ENCODE data around the gene SLC13A3. TPM values are rescaled to one million over a fixed set of nuclear protein-coding genes. Genes with fewer than 3 reads are reported as not detected.
A peak's percentile ranks its signal among the peaks of the same experiment; 100 is the strongest.

The SLC13A3 gene
- total RNA-seq, 1 experiment from 2014 or later = 0.17 TPM

DNA sequence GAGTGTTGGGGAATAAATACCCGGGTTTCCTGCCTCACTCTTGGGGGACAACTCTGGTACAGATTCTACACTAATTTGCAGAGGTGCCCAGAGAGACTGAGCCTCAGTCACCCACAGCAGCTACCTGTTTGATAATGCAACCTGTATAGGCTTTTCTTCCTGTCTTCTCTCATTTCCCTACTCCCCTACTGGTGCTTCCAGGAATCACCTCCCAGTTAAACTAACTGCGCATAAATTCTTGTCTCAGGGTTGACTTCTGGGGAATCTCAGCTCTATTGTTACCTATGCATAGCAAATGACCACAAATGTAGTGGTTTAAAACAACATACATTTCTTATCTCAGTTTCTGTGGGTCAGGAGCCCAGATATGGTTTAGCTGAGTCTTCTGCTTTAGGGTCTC, 112.1 kb downstream of the SLC13A3 start:
- DNase-seq (ENCODE audit: low read depth) = no peak

DNA sequence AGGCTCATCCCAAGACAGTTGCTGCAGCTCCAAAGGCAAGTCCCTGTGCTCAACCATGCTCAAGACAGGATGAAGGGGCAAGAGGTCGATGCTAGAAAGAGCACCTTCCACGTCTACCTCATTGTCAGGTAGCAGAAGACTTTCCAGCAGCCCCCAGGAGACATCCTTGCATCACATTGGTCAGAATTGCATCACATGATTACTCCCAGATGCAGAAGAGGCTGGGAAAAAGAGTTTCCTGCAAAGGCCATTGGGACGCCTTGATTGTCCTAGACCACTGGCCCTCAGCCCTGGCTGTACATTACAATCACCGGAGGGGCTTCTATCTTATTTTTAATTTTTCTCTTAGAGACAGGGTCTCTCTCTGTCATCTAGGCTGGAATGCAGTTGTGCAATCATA, 120.6 kb downstream of the SLC13A3 start:
- DNase-seq (ENCODE audit: low read depth) = no peak

DNA sequence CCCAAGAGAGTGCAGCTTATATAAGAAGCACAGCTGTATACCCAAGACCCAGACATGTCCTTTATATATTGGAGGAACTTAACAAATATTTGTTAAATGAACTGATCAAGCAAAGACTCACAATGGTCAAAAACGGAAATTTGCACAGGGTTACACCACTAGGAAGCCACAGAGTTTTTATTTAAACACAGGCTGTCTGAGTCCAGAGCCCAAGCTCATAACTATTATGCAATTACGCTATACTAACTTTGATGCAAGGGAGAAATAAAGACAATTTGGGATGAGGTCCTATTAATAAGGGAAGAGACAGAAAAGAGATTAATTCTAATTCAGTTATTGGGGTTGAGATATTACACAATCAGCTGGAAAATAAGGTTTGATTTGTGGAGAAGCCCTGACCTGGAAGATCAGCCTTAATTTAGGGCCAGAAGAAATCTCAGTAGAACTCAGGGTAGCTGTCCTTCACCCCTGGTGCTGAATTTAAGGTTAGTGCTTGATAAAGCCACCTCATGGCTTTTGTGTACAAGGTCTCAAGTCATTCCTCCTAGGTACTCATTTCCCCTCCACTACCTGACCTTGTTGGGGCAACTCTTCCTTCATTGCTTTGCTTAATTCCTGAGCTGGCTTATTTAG, 127.4 kb downstream of the SLC13A3 start:
- peak; percentile 12 for DNase-seq (ENCODE audit: low read depth)

DNA sequence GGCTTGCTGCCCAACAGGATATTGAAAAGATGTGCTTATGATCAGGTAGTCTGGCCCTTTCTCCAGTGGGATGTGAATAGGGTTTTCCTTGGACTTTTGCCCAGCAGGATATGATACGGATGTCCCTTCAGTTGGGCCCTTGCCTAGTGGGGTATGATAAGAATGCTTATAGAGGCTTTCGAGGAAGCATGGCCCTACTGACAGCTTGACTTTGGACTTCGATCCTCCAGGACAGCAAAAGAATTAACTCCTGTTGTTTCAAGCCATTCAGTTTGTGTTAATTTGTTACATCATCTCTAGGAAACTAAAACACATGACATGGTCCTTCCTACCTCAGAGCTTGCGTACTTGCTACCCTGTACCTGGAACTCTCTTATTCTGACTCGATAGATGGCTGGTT, 128.2 kb downstream of the SLC13A3 start:
- no peak for DNase-seq (ENCODE audit: low read depth)

DNA sequence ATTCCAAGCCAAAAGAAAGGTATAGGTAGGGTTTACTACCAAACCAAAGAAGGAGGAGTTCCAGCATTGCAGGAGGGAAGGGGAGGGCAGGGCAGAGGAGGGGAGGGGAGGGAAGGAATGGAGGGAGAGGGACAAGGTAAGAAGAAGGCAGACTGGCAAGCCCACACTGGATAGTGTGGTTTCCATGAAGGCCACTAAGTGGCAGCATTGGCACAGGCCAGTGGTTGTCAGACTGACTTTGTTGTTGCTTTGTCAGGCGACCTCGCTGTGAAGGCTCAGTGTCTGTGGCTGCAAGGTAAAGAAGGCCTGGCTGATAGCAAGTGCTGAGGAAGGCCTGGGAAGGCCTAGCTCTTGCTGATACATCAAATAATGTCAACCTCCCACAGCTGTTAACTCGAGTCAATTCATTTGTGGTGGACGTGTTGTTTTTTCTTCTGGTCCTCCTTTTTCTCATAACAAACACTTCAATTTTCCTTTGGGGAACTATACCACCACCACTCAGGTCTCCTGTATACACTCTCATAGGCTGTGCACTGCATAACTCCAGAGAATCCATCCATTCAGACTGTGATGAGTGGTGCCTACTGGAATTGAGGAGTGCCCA, 130.2 kb downstream of the SLC13A3 start:
- peak; percentile 30 for DNase-seq (ENCODE audit: low read depth)

DNA sequence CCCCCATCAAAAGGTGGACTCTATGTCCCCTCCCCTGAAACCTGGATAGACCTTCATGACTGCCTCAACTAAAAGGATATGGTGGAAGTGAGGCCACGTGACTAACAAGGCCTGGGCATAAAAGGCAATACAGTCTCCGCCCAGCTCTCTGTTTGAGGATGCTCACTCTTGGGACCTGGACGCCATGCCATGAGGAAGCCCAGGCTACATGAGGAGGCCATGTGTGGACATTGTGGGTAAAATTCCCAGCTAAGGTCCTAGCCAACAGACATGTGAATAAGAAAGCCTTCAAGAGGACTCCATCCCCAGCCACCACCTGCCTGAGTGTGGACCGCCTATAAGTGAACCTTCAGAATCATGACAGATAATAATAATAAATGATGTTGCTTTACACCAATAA, 130.7 kb downstream of the SLC13A3 start:
- DNase-seq (ENCODE audit: low read depth) = no peak

DNA sequence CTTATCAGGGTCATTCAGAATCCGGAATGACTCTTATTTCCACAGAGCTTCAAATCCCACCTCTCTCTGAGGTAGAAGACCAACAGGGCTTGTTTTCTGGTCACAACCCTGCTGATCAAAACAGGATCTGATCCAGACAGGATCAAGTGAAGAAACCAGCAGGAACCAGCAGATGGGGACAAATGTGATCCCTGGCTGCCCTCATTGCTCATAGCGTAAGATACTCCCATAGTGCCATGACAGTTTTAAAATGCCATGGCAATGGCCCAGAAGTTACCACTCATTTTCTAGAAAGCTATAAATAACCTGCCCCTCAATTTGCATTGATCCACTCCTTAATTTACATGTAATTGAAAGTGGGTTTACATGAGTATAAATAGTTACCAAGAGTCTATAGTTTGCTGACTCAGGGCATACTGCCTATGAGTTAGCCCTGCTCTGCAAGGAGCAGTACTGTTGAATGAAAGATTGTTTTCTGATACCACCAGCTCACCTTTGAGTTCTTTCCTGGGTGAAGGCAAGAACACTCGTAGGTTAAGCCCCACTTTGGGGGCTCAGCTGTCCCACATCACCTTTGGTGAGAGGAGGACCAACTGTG, 131.7 kb downstream of the SLC13A3 start:
- DNase-seq (ENCODE audit: low read depth) = no peak

DNA sequence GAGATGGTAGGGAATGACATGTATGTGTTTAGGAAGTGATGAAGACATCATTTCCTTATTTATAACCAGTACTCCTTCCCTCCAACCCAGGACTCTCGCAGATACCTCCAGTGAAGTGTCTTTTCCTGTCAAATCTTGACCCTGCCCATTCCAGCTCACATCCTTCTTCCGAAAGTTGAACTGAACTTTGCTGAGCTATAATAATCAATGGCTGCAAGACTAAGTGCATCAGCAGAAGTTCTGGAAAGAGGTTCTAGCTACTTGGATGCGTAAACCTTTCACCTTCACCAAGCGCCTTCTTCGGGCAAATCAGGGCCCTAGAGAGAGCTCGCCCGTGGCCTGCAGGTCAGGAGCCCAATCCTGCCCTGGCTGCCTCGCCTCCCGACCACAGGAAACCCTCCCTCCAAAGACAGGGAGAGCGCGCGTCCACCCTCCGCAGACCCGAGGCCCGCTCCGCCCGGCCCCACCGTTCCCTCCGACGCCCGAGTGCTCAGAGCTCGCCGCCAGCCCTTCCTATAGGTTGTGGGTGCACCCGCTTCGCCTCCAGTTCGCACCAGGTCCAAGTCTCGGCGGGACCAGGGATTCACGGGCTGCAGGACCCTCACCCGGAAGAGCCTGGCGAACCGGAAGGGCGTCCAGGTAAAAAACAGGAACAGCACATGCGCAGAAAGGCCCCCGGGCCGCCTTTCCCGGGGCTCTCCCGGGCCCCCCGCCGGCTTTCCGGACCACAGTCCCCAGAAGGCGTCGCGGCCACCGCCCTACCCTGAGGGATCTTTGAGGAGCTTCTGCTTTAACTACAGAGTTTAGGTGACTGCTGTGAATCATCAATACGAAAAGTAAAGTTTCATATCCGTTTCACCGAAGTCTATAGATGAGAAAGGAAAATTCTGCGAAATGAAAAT, 138.1 kb downstream of the SLC13A3 start, which contains the start of gene ZNF334:
Gene ZNF334 (minus strand): TSS at position 617 of the 902 bp plus-strand sequence. CDS start 1,457 bp downstream, outside the sequence.
- DNase-seq (ENCODE audit: low read depth) = no peak

DNA sequence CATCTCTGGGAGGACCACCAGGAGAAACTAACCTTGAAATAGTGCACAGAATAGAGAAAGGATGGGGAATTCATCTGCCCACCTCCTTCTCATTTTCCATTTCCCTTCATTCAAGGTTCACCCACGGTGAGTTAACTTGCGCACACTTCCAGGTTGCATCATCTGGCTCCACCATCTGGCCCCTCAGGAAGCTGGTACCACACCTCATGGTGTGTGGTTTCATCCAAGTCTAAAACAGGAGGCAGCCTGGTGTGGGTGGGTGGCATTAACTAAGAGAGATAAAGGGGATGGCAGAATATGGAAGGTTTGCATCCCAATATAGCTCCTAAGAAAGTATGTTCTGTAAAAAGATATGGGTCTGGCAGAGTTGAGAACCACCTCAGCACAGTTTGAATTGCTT, 141.7 kb downstream of the SLC13A3 start:
- no peak for DNase-seq (ENCODE audit: low read depth)

Other genes with a start within 250 kb of the SLC13A3 start
- gene ELMO2, start 244.8 kb downstream of the SLC13A3 start, total RNA-seq (2014; rRNA removed) = 26.9 and 33.8 TPM in 2 replicates
- gene ZNF334, start 137.9 kb downstream of the SLC13A3 start, total RNA-seq (2014; rRNA removed) = 0.11 TPM in 1 of 2 replicates, not detected in the other
- gene OCSTAMP, start 100.8 kb downstream of the SLC13A3 start, total RNA-seq (2014; rRNA removed) = not detected in 2 replicates
- gene TP53RK, start 38.0 kb upstream of the SLC13A3 start, total RNA-seq (2014; rRNA removed) = 26.8 and 29.7 TPM in 2 replicates
- gene SLC2A10, start 58.2 kb upstream of the SLC13A3 start, total RNA-seq (2014; rRNA removed) = 21.0 and 31.0 TPM in 2 replicates
- gene EYA2, start 243.4 kb upstream of the SLC13A3 start, total RNA-seq (2014; rRNA removed) = 0.11 and 0.45 TPM in 2 replicates